ENCODE data around the gene GRIA1.

Gene GRIA1

GRCh38 chr5:153496835-153497234, 6.4 kb downstream of the GRIA1 start:
- no peaks in the 10 kb centered on the region for H3K79me2 ChIP-seq (ENCODE audit: control insufficient read depth, insufficient read depth, low read length, unreplicated experiment)
- H3K4me3 ChIP-seq (ENCODE audit: low read depth, low read length): no peak overlapping the region
- H3K27ac ChIP-seq (ENCODE audit: low read depth, low read length): no peak overlapping the region
- H3K36me3 ChIP-seq (ENCODE audit: insufficient read depth, low read length): no peaks in the 10 kb centered on the region
- no peak overlapping the region for H2AFZ ChIP-seq (ENCODE audit: low read length, unreplicated experiment)
- peaks cover 4% of the 10 kb centered on the region for H3K4me1 ChIP-seq (ENCODE audit: control insufficient read depth, insufficient read depth, low read length, unreplicated experiment)
- H3K27me3 ChIP-seq (ENCODE audit: insufficient read depth, low read length): peaks cover under 1% of the 10 kb centered on the region; the same call in 1 of the 2 replicates

DNA sequence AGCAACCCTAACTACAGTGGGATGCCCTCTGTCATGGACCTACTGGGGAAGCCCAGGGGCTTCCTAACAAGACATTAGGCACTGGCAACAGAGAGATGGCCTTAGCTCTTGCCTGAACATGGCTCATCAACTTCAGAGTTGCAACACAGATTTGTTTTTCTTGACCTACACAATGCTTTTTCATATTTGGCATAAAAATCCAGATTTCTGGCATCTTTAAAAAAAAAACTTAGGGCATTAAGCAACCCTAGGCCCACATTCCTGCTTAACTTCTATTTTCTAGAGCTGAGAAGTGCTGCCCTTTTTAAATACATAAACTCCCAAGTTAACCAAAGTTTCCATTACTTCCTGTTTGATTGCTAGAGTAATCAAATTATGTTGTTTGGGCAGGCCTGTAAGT, 8.0 kb downstream of the GRIA1 start:
- no peak overlapping the region for H3K4me3 ChIP-seq (ENCODE audit: low read depth, low read length)
- H2AFZ ChIP-seq (ENCODE audit: low read length, unreplicated experiment): no peak overlapping the region
- peaks cover 4% of the 10 kb centered on the region for H3K4me1 ChIP-seq (ENCODE audit: control insufficient read depth, insufficient read depth, low read length, unreplicated experiment)
- H3K27ac ChIP-seq (ENCODE audit: low read depth, low read length): no peak overlapping the region
- no peaks in the 10 kb centered on the region for H3K27me3 ChIP-seq (ENCODE audit: insufficient read depth, low read length)
- no peaks in the 10 kb centered on the region for H3K79me2 ChIP-seq (ENCODE audit: control insufficient read depth, insufficient read depth, low read length, unreplicated experiment)
- H3K36me3 ChIP-seq (ENCODE audit: insufficient read depth, low read length): no peaks in the 10 kb centered on the region

GRCh38 chr5:153500178-153500577, 9.7 kb downstream of the GRIA1 start:
- Histone ChIP-seq H3K36me3 (ENCODE audit: insufficient read depth, low read length) (no peaks in the 10 kb centered on the region), H3K27ac (ENCODE audit: low read depth, low read length) (no peak overlapping the region), H3K4me1 (ENCODE audit: control insufficient read depth, insufficient read depth, low read length, unreplicated experiment) (peaks cover 4% of the 10 kb centered on the region), H2AFZ (ENCODE audit: low read length, unreplicated experiment) (no peak overlapping the region), H3K27me3 (ENCODE audit: insufficient read depth, low read length) (no peaks in the 10 kb centered on the region), H3K4me3 (ENCODE audit: low read depth, low read length) (no peak overlapping the region), H3K79me2 (ENCODE audit: control insufficient read depth, insufficient read depth, low read length, unreplicated experiment) (no peaks in the 10 kb centered on the region)

- Histone ChIP-seq H3K27me3 (ENCODE audit: insufficient read depth, low read length) (no peaks in the 10 kb centered on the region), H3K27ac (ENCODE audit: low read depth, low read length) (no peak overlapping the region), H3K4me3 (ENCODE audit: low read depth, low read length) (no peak overlapping the region), H3K79me2 (ENCODE audit: control insufficient read depth, insufficient read depth, low read length, unreplicated experiment) (no peaks in the 10 kb centered on the region), H3K36me3 (ENCODE audit: insufficient read depth, low read length) (no peaks in the 10 kb centered on the region), H3K4me1 (ENCODE audit: control insufficient read depth, insufficient read depth, low read length, unreplicated experiment) (no peaks in the 10 kb centered on the region), H2AFZ (ENCODE audit: low read length, unreplicated experiment) (no peak overlapping the region)
These were observed 14.3 kb downstream of the GRIA1 start for GRCh38 chr5:153504726-153505125.

- H3K36me3 ChIP-seq (ENCODE audit: insufficient read depth, low read length): no peaks in the 10 kb centered on the region
- H3K4me3 ChIP-seq (ENCODE audit: low read depth, low read length): no peak overlapping the region
- H3K27ac ChIP-seq (ENCODE audit: low read depth, low read length): no peak overlapping the region
- no peaks in the 10 kb centered on the region for H3K27me3 ChIP-seq (ENCODE audit: insufficient read depth, low read length)
- H3K4me1 ChIP-seq (ENCODE audit: control insufficient read depth, insufficient read depth, low read length, unreplicated experiment): no peaks in the 10 kb centered on the region
- H3K79me2 ChIP-seq (ENCODE audit: control insufficient read depth, insufficient read depth, low read length, unreplicated experiment): no peaks in the 10 kb centered on the region
- H2AFZ ChIP-seq (ENCODE audit: low read length, unreplicated experiment): no peak overlapping the region
These were observed 18.2 kb downstream of the GRIA1 start for GRCh38 chr5:153508700-153509099.

DNA sequence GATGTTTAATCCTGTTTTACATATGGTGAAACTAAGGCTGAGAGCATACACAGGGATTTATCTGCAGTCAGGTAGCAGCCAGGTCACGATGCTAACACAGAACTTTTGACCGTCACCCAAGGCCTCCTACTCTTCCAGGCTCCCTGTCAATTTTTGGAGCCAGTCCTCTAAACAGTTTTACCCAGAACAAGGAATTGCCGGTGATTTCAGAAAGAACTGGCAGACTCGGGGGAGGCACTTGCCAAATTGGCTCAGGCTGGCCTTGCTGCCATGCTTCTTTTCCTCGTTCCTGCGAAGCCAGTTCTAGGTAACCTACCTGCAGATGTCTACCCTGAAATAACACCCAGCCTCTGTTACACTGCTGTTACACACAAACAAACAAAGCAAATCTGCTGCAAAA, 21.2 kb downstream of the GRIA1 start:
- no peak overlapping the region for H3K4me3 ChIP-seq (ENCODE audit: low read depth, low read length)
- H2AFZ ChIP-seq (ENCODE audit: low read length, unreplicated experiment): no peak overlapping the region
- H3K4me1 ChIP-seq (ENCODE audit: control insufficient read depth, insufficient read depth, low read length, unreplicated experiment): peaks cover 9% of the 10 kb centered on the region
- H3K79me2 ChIP-seq (ENCODE audit: control insufficient read depth, insufficient read depth, low read length, unreplicated experiment): no peaks in the 10 kb centered on the region
- no peaks in the 10 kb centered on the region for H3K27me3 ChIP-seq (ENCODE audit: insufficient read depth, low read length)
- no peaks in the 10 kb centered on the region for H3K36me3 ChIP-seq (ENCODE audit: insufficient read depth, low read length)
- H3K27ac ChIP-seq (ENCODE audit: low read depth, low read length): no peak overlapping the region

GRCh38 chr5:153513156-153513555, 22.7 kb downstream of the GRIA1 start:
- Histone ChIP-seq H2AFZ (ENCODE audit: low read length, unreplicated experiment) (no peak overlapping the region), H3K4me3 (ENCODE audit: low read depth, low read length) (no peak overlapping the region), H3K36me3 (ENCODE audit: insufficient read depth, low read length) (no peaks in the 10 kb centered on the region), H3K27me3 (ENCODE audit: insufficient read depth, low read length) (no peaks in the 10 kb centered on the region), H3K4me1 (ENCODE audit: control insufficient read depth, insufficient read depth, low read length, unreplicated experiment) (peaks cover 9% of the 10 kb centered on the region), H3K27ac (ENCODE audit: low read depth, low read length) (no peak overlapping the region), H3K79me2 (ENCODE audit: control insufficient read depth, insufficient read depth, low read length, unreplicated experiment) (no peaks in the 10 kb centered on the region)

GRCh38 chr5:153515301-153515700, 24.8 kb downstream of the GRIA1 start:
- H3K27me3 ChIP-seq (ENCODE audit: insufficient read depth, low read length): no peaks in the 10 kb centered on the region
- H3K4me3 ChIP-seq (ENCODE audit: low read depth, low read length): no peak overlapping the region
- H3K27ac ChIP-seq (ENCODE audit: low read depth, low read length): no peak overlapping the region
- H3K4me1 ChIP-seq (ENCODE audit: control insufficient read depth, insufficient read depth, low read length, unreplicated experiment): peaks cover 13% of the 10 kb centered on the region
- H3K79me2 ChIP-seq (ENCODE audit: control insufficient read depth, insufficient read depth, low read length, unreplicated experiment): no peaks in the 10 kb centered on the region
- no peak overlapping the region for H2AFZ ChIP-seq (ENCODE audit: low read length, unreplicated experiment)
- H3K36me3 ChIP-seq (ENCODE audit: insufficient read depth, low read length): no peaks in the 10 kb centered on the region

- Histone ChIP-seq H3K27ac (ENCODE audit: low read depth, low read length) (no peak overlapping the region), H3K27me3 (ENCODE audit: insufficient read depth, low read length) (no peaks in the 10 kb centered on the region), H2AFZ (ENCODE audit: low read length, unreplicated experiment) (no peak overlapping the region), H3K4me3 (ENCODE audit: low read depth, low read length) (no peak overlapping the region), H3K79me2 (ENCODE audit: control insufficient read depth, insufficient read depth, low read length, unreplicated experiment) (no peaks in the 10 kb centered on the region), H3K4me1 (ENCODE audit: control insufficient read depth, insufficient read depth, low read length, unreplicated experiment) (peaks cover 27% of the 10 kb centered on the region), H3K36me3 (ENCODE audit: insufficient read depth, low read length) (no peaks in the 10 kb centered on the region)
These were observed 26.2 kb downstream of the GRIA1 start for GRCh38 chr5:153516504-153517240.

- no peak overlapping the region for H3K4me3 ChIP-seq (ENCODE audit: low read depth, low read length)
- no peak overlapping the region for H3K27ac ChIP-seq (ENCODE audit: low read depth, low read length)
- H3K4me1 ChIP-seq (ENCODE audit: control insufficient read depth, insufficient read depth, low read length, unreplicated experiment): peaks cover 31% of the 10 kb centered on the region
- H3K36me3 ChIP-seq (ENCODE audit: insufficient read depth, low read length): no peaks in the 10 kb centered on the region
- H2AFZ ChIP-seq (ENCODE audit: low read length, unreplicated experiment): no peak overlapping the region
- no peaks in the 10 kb centered on the region for H3K79me2 ChIP-seq (ENCODE audit: control insufficient read depth, insufficient read depth, low read length, unreplicated experiment)
- H3K27me3 ChIP-seq (ENCODE audit: insufficient read depth, low read length): no peaks in the 10 kb centered on the region
These were observed 26.8 kb downstream of the GRIA1 start for GRCh38 chr5:153517241-153517611.

DNA sequence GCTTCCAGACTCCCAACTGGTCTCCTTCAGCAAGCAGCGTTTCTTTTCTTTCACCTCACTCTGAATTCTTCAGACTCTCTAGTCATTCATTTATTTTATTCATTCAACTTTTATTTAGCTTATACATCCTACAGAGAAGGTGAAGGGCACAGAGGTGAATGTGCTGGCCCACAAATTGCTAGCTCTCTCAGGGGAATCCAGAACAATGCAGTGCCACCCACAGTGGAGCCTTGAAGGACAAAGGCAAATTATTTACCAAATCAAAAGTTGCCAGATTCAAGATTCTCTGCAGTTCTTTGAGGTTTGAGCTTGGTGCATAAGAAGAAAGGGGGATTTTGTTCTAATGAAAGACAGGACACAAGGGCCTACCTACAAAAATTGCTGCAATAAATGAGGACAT, 29.7 kb downstream of the GRIA1 start:
- peak overlapping the region; percentile 27; the same call in 1 of the 2 replicates for H3K27ac ChIP-seq (ENCODE audit: low read depth, low read length)
- no peak overlapping the region for H2AFZ ChIP-seq (ENCODE audit: low read length, unreplicated experiment)
- no peaks in the 10 kb centered on the region for H3K79me2 ChIP-seq (ENCODE audit: control insufficient read depth, insufficient read depth, low read length, unreplicated experiment)
- H3K4me1 ChIP-seq (ENCODE audit: control insufficient read depth, insufficient read depth, low read length, unreplicated experiment): peaks cover 54% of the 10 kb centered on the region
- H3K36me3 ChIP-seq (ENCODE audit: insufficient read depth, low read length): no peaks in the 10 kb centered on the region
- no peaks in the 10 kb centered on the region for H3K27me3 ChIP-seq (ENCODE audit: insufficient read depth, low read length)
- H3K4me3 ChIP-seq (ENCODE audit: low read depth, low read length): no peak overlapping the region
